Fibroblast of pulmonary artery (primary cell): ENCODE results near the gene GALM.

Experiments
- DNase-seq: peaks from one replicate; pipeline ENCODE4 v3.0.0-alpha.2; 2010; ENCODE audit warnings: low read depth
- H3K4me3 ChIP-seq: replicated peaks from 2 replicates; pipeline ENCODE4 v1.5.1; 2011; ENCODE audit warnings: low read depth, mild to moderate bottlenecking, control low read depth, low read length, moderate library complexity
- CTCF ChIP-seq: IDR thresholded peaks from 2 replicates; pipeline ENCODE4 v1.5.1; 2011; ENCODE audit warnings: mild to moderate bottlenecking, control low read depth, low read length, inconsistent platforms; ENCODE audit errors: missing control alignments

Gene GALM

DNA sequence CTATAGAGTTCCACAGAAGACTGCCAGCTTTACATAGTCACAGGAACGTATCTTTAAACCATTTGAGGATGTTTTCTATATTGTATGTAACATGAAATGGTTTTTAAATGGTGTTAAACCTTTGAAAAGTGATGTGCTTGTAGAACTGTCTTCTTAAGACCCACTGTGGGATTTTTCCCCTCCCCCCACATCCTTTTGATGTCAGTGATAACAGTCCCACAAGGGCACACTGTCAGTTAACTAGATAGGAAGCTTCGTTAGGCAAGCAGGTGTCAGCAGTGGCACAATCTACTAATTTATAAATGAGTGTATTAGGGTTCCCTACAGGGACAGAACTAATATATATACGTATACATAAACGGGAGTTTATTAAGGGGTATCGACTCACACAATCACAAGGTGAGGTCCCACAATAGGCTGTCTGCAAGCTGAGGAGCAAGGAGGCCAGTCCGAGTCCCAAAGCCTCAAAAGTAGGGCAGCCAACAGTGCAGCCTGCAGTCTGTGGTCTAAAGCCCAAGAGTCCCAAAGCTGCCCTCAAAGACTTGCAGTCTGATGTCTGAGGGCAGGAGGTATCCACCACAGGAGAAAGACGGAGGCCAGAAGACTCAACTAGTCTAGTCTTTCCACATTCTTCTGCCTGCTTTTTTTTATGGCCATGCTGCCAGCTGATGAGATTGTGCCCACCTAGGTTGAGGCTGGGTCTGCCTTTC lies 39.4 kb upstream of the GALM start:
- no peak for DNase-seq
- TF ChIP-seq CTCF = no peak
- no peak overlapping the region for H3K4me3 ChIP-seq

- DNase-seq = no peak
- no peak for TF ChIP-seq CTCF
These were observed 38.5 kb upstream of the GALM start for GRCh38 chr2:38627391-38627790.

GRCh38 chr2:38629684-38630083 lies 36.2 kb upstream of the GALM start:
- no peak overlapping the region for H3K4me3 ChIP-seq
- DNase-seq = no peak
- no peak for TF ChIP-seq CTCF

More at GRCh38 chr2:38627391-38627790, 38.5 kb upstream of the GALM start:
- no peak overlapping the region for H3K4me3 ChIP-seq

DNA sequence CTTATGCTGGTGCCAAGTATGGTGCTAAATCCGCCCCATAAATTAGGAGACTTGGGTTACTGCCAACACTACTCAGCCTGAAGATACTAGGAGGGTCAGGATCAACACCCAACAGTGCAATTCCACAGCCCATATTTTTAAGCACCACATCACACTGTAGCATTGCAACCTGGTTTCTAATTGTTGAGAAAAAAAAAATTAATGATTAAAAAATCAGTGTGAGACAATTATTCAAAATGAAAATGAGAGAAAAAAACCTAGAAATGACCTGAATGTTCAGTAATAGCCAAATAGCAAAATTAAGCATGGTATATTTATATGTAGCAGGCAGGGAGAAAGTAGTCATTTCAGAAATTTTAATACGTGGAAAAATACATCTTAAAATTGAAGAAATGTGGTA lies 33.9 kb upstream of the GALM start:
- DNase-seq = no peak
- TF ChIP-seq CTCF = no peak
- H3K4me3 ChIP-seq = no peak overlapping the region

- DNase-seq = no peak
- no peak for TF ChIP-seq CTCF
- no peak overlapping the region for H3K4me3 ChIP-seq
These were observed 32.9 kb upstream of the GALM start for GRCh38 chr2:38632980-38633379.

GRCh38 chr2:38633895-38634294 lies 32.0 kb upstream of the GALM start:
- no peak for TF ChIP-seq CTCF
- no peak overlapping the region for H3K4me3 ChIP-seq
- no peak for DNase-seq

GRCh38 chr2:38634684-38635083 lies 31.2 kb upstream of the GALM start:
- DNase-seq = no peak
- TF ChIP-seq CTCF = no peak
- no peak overlapping the region for H3K4me3 ChIP-seq
